Breast epithelium (tissue), 3 donors: ENCODE data around the gene GPR65.

ENCODE experiments used
- CTCF ChIP-seq, 3 donors: fragments of 450-650 bp; IDR thresholded peaks; one replicate each; pipeline ENCODE4 v1.5.1; 2016 to 2017; ENCODE audit warnings: antibody characterized with exemption in 3 of 3, mild to moderate bottlenecking in 3 of 3, moderate library complexity in 3 of 3
- POLR2A ChIP-seq: fragments of 450-650 bp; IDR thresholded peaks from one replicate; pipeline ENCODE4 v1.6.1; 2016; ENCODE audit warnings: antibody characterized with exemption, mild to moderate bottlenecking, moderate library complexity

DNA sequence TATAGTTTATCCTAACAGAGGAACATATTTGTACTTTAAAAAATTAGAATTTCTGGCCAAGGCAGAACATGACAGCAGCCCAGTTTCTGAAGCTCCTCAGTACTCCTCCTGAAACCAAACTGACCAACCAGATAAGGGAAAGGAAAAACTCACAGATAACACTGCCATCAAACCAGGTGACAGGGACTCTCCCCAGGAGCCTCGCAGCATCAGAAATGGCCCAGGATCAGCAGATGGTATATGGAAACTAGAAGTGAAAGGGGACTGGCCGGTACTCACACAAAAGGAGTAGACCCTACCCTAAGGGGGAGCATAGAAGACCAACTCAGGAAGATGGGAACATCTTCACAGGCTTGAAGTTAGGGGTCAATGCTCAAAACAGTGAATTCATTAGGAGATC lies 33.9 kb upstream of the GPR65 start:
- TF ChIP-seq CTCF (IDR thresholded peaks at IDR 0.05) (no peak), POLR2A (no peak)
